K562 (cell line): ENCODE measurements around the gene NLK. TPM values are rescaled to one million over a fixed set of nuclear protein-coding genes. Genes with fewer than 3 reads are reported as not detected.

ENCODE experiments used
- EWSR1 ChIP-seq: fragments of 450-650 bp; IDR thresholded peaks from 2 replicates; pipeline ENCODE4 v1.6.1; 2018; ENCODE audit warnings: borderline replicate concordance, mild to moderate bottlenecking, low read depth, moderate library complexity; ENCODE audit not compliant: partially characterized antibody
- PHF8 ChIP-seq: fragments of 200-600 bp; sonication (generic); IDR thresholded peaks from 2 replicates; pipeline ENCODE4 v1.6.1; 2012; ENCODE audit warnings: mixed run types, mild to moderate bottlenecking, inconsistent platforms, low read length, moderate library complexity, borderline replicate concordance
- POLR2B ChIP-seq: fragments of 450-650 bp; IDR thresholded peaks from 2 replicates; pipeline ENCODE4 v1.6.1; 2018; ENCODE audit warnings: low read depth; ENCODE audit not compliant: partially characterized antibody
- RBM39 ChIP-seq: fragments of 200-400 bp; formaldehyde crosslinking; optimal IDR thresholded peaks from 2 replicates; pipeline ENCODE3; 2018; ENCODE audit warnings: low read depth, low read length
- SMAD2 ChIP-seq: fragments of 150-350 bp; IDR thresholded peaks from 2 replicates; pipeline ENCODE4 v1.6.1; 2014; ENCODE audit warnings: low read depth, mild to moderate bottlenecking, low read length
- SRSF9 ChIP-seq: fragments of 200-400 bp; formaldehyde crosslinking; IDR thresholded peaks from 2 replicates; pipeline ENCODE4 v1.6.1; 2017; ENCODE audit warnings: low read depth, low read length, borderline replicate concordance
- TCFL5 ChIP-seq: fragments of 250-450 bp; sonication (Bioruptor Pico); conservative IDR thresholded peaks from 2 replicates; pipeline ENCODE4 v1.6.1; 2021; ENCODE audit warnings: mild to moderate bottlenecking, moderate library complexity, matching md5 sums
- ZNF212 ChIP-seq: fragments of 450-650 bp; formaldehyde crosslinking; IDR thresholded peaks from 2 replicates; pipeline ENCODE4 v1.4.0; 2020; ENCODE audit warnings: mild to moderate bottlenecking
- ZNF408 ChIP-seq: fragments of 250-450 bp; sonication (Bioruptor Pico); IDR thresholded peaks from 2 replicates; pipeline ENCODE4 v1.4.0; 2020; ENCODE audit warnings: low read depth, mild to moderate bottlenecking, moderate library complexity
- ZNF436 ChIP-seq: fragments of 250-450, 450-650 bp; sonication (Bioruptor Pico); formaldehyde crosslinking; IDR thresholded peaks from 2 replicates; pipeline ENCODE4 v1.7.0; 2020; ENCODE audit warnings: mild to moderate bottlenecking
- ZNF766 ChIP-seq: fragments of 200-800 bp; sonication (Bioruptor generic); conservative IDR thresholded peaks from 2 replicates; pipeline ENCODE4 v1.6.1; 2016; ENCODE audit warnings: missing genetic modification characterization, missing compliant biosample characterization
- polyA plus RNA-seq, 8 experiments: library from polyadenylated mRNA; depleted of rRNA in 4 of 8; stranded (reverse) in 5 of 8; unstranded in 3 of 8; fragments of >200 nt; fragmentation: Nextera tagmentation in 2 of 8; fragmentation: Illumina TruSeq in 1 of 8; extraction: Ambion mirVana in 2 of 8; extraction: Trizol in 1 of 8; gene quantifications; 2 replicates each; pipeline versions ENCODE4 v1.2.1 to v1.2.3, GENCODE V29; 2011 to 2014; ENCODE audit warnings: inconsistent platforms in 1 of 8, missing spikeins in 1 of 8
- total RNA-seq, 7 experiments: library from RNA; depleted of rRNA in 6 of 7; stranded (reverse); fragments of >200 nt in 6 of 7; fragmentation: Illumina TruSeq in 2 of 7; extraction: Trizol in 2 of 7; gene quantifications; 2 replicates each; pipeline versions ENCODE4 v1.2.1 to v1.2.3, GENCODE V29; 2011 to 2021; ENCODE audit warnings: low replicate concordance in 1 of 7
- TF ChIP-seq, protein P1 (sequence below): sonication (generic); formaldehyde crosslinking; IDR thresholded peaks from 2 replicates; pipeline ENCODE4 v1.8.0; 2023; ENCODE audit warnings: mild to moderate bottlenecking, missing genetic modification reagents
- TF ChIP-seq, protein P2 (sequence below): fragments of 250-450 bp; sonication (Bioruptor Pico); IDR thresholded peaks from 2 replicates; pipeline ENCODE4 v1.4.0; 2020; ENCODE audit warnings: mild to moderate bottlenecking
- TF ChIP-seq, protein P3 (sequence below), 2 experiments: fragments of 450-650 bp in 1 of 2; sonication (generic) in 1 of 2; formaldehyde crosslinking in 1 of 2; IDR thresholded peaks in 1 of 2; conservative IDR thresholded peaks in 1 of 2; 2 replicates each; pipeline versions ENCODE4 v1.6.1 to v1.8.1; 2016 to 2023; ENCODE audit warnings: mild to moderate bottlenecking in 2 of 2, moderate library complexity in 2 of 2, inconsistent platforms in 1 of 2, missing genetic modification reagents in 1 of 2
- TF ChIP-seq, protein P4 (sequence below): sonication (generic); formaldehyde crosslinking; IDR thresholded peaks from 2 replicates; pipeline ENCODE4 v1.8.0; 2022; ENCODE audit warnings: missing genetic modification reagents, mild to moderate bottlenecking, borderline replicate concordance

The NLK gene
- total and polyA plus RNA-seq, 9 of the 15 experiments (the other 6 are each of a cell fraction or from before 2014, with no cell fraction given), result 10.9 to 59.6 (median 26.7) TPM

- TF ChIP-seq ZNF436 (CRISPR knock-in tag) (no peak), POLR2B (no peak), ZNF212 (CRISPR knock-in tag) (no peak), SRSF9 (no peak), TCFL5 (CRISPR knock-in tag) (no peak; the same call in 1 of the 2 replicates), RBM39 (no peak), ZNF766 (CRISPR knock-in tag) (peak; percentile 99), EWSR1 (no peak), PHF8 (no peak), SMAD2 (no peak), ZNF408 (CRISPR knock-in tag) (no peak)
- TF ChIP-seq, protein P1, sequence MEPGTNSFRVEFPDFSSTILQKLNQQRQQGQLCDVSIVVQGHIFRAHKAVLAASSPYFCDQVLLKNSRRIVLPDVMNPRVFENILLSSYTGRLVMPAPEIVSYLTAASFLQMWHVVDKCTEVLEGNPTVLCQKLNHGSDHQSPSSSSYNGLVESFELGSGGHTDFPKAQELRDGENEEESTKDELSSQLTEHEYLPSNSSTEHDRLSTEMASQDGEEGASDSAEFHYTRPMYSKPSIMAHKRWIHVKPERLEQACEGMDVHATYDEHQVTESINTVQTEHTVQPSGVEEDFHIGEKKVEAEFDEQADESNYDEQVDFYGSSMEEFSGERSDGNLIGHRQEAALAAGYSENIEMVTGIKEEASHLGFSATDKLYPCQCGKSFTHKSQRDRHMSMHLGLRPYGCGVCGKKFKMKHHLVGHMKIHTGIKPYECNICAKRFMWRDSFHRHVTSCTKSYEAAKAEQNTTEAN (CRISPR knock-in tag), result no peak
- TF ChIP-seq, protein P2, sequence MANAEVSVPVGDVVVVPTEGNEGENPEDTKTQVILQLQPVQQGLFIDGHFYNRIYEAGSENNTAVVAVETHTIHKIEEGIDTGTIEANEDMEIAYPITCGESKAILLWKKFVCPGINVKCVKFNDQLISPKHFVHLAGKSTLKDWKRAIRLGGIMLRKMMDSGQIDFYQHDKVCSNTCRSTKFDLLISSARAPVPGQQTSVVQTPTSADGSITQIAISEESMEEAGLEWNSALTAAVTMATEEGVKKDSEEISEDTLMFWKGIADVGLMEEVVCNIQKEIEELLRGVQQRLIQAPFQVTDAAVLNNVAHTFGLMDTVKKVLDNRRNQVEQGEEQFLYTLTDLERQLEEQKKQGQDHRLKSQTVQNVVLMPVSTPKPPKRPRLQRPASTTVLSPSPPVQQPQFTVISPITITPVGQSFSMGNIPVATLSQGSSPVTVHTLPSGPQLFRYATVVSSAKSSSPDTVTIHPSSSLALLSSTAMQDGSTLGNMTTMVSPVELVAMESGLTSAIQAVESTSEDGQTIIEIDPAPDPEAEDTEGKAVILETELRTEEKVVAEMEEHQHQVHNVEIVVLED (CRISPR knock-in tag), result no peak
- TF ChIP-seq, protein P3, sequence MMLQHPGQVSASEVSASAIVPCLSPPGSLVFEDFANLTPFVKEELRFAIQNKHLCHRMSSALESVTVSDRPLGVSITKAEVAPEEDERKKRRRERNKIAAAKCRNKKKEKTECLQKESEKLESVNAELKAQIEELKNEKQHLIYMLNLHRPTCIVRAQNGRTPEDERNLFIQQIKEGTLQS (IDR thresholded peaks at IDR 0.05), result peak; percentile 83
- TF ChIP-seq, protein P3 (CRISPR knock-in tag; conservative IDR thresholded peaks at IDR 0.05), result 0 out of 2 replicates have a peak, but pooled peaks have one; percentile 64
- TF ChIP-seq, protein P4, sequence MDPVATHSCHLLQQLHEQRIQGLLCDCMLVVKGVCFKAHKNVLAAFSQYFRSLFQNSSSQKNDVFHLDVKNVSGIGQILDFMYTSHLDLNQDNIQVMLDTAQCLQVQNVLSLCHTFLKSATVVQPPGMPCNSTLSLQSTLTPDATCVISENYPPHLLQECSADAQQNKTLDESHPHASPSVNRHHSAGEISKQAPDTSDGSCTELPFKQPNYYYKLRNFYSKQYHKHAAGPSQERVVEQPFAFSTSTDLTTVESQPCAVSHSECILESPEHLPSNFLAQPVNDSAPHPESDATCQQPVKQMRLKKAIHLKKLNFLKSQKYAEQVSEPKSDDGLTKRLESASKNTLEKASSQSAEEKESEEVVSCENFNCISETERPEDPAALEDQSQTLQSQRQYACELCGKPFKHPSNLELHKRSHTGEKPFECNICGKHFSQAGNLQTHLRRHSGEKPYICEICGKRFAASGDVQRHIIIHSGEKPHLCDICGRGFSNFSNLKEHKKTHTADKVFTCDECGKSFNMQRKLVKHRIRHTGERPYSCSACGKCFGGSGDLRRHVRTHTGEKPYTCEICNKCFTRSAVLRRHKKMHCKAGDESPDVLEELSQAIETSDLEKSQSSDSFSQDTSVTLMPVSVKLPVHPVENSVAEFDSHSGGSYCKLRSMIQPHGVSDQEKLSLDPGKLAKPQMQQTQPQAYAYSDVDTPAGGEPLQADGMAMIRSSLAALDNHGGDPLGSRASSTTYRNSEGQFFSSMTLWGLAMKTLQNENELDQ (CRISPR knock-in tag), result no peak
Measured at GRCh38 chr17:28173031-28173561, 130.6 kb downstream of the NLK start (continued).
